ENCODE data around the gene TTC9B.

GRCh38 chr19:40261631-40262030 is 43.4 kb upstream of the TTC9B start:
- TF ChIP-seq CTCF (conservative IDR thresholded peaks at IDR 0.05; ENCODE audit: low read depth in 2 of 2) (no peak), POLR2AphosphoS5 (IDR thresholded peaks at IDR 0.05; ENCODE audit: low read depth) (no peak), ETS1 (IDR thresholded peaks at IDR 0.05) (no peak), CREB1 (CRISPR knock-in tag; IDR thresholded peaks at IDR 0.05; ENCODE audit: low read depth) (no peak), EZH2 (IDR thresholded peaks at IDR 0.05; ENCODE audit: low read depth, unreplicated experiment) (no peak), JUNB (IDR thresholded peaks at IDR 0.05; ENCODE audit: unreplicated experiment) (no peak), ZNF331 (CRISPR knock-in tag; IDR thresholded peaks at IDR 0.05; ENCODE audit: low read depth) (no peak), EZH2phosphoT487 (IDR thresholded peaks at IDR 0.05; ENCODE audit: unreplicated experiment) (no peak), ZNF114 (CRISPR knock-in tag; IDR thresholded peaks at IDR 0.05) (no peak), ZNF462 (CRISPR knock-in tag; IDR thresholded peaks at IDR 0.05) (no peak), STAT1 (IDR thresholded peaks at IDR 0.05; ENCODE audit: unreplicated experiment) (no peak), NANOG (IDR thresholded peaks at IDR 0.05; ENCODE audit: borderline replicate concordance) (no peak)
- TF ChIP-seq, protein P1, sequence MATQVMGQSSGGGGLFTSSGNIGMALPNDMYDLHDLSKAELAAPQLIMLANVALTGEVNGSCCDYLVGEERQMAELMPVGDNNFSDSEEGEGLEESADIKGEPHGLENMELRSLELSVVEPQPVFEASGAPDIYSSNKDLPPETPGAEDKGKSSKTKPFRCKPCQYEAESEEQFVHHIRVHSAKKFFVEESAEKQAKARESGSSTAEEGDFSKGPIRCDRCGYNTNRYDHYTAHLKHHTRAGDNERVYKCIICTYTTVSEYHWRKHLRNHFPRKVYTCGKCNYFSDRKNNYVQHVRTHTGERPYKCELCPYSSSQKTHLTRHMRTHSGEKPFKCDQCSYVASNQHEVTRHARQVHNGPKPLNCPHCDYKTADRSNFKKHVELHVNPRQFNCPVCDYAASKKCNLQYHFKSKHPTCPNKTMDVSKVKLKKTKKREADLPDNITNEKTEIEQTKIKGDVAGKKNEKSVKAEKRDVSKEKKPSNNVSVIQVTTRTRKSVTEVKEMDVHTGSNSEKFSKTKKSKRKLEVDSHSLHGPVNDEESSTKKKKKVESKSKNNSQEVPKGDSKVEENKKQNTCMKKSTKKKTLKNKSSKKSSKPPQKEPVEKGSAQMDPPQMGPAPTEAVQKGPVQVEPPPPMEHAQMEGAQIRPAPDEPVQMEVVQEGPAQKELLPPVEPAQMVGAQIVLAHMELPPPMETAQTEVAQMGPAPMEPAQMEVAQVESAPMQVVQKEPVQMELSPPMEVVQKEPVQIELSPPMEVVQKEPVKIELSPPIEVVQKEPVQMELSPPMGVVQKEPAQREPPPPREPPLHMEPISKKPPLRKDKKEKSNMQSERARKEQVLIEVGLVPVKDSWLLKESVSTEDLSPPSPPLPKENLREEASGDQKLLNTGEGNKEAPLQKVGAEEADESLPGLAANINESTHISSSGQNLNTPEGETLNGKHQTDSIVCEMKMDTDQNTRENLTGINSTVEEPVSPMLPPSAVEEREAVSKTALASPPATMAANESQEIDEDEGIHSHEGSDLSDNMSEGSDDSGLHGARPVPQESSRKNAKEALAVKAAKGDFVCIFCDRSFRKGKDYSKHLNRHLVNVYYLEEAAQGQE (IDR thresholded peaks at IDR 0.05; ENCODE audit: unreplicated experiment): no peak
